T-helper 17 cell (primary cell): ENCODE data around the gene HAND1. TPM values are rescaled to one million over a fixed set of nuclear protein-coding genes. Genes with fewer than 3 reads are reported as not detected.
A peak's percentile ranks its signal among the peaks of the same experiment; 100 is the strongest.

Experiments used
- ATAC-seq: fragments of 150-1000 bp; cut with Tn5 transposase; 2 replicates; pipeline ENCODE4 v1.10.0; 2021; ENCODE audit warnings: mild to moderate bottlenecking, moderate library complexity
- DNase-seq, 3 donors: peaks; one replicate each; pipeline versions ENCODE4 v3.0.0 to v3.0.0-alpha.2; 2020 to 2021
- H3K9me3 ChIP-seq: one replicate; pipeline ENCODE4 v1.7.0; 2013; ENCODE audit warnings: low read length, mild to moderate bottlenecking; ENCODE audit not compliant: control insufficient read depth, poor library complexity, severe bottlenecking
- H3K27ac Mint-ChIP-seq: one replicate; pipeline ENCODE4 v1.8.0; 2022; ENCODE audit warnings: mild to moderate bottlenecking, moderate library complexity, mixed read lengths
- H3K27me3 Mint-ChIP-seq: one replicate; pipeline ENCODE4 v1.8.0; 2022; ENCODE audit warnings: mixed read lengths
- H3K36me3 Mint-ChIP-seq: one replicate; pipeline ENCODE4 v1.8.0; 2022; ENCODE audit warnings: low read depth, mixed read lengths
- H3K4me1 Mint-ChIP-seq: one replicate; pipeline ENCODE4 v1.8.0; 2022; ENCODE audit warnings: mild to moderate bottlenecking, mixed read lengths
- H3K4me3 Mint-ChIP-seq: one replicate; pipeline ENCODE4 v1.8.0; 2022; ENCODE audit warnings: mild to moderate bottlenecking, moderate library complexity, mixed read lengths
- total RNA-seq, 4 donors: library from RNA in 2 of 4; stranded (reverse) in 2 of 4; gene quantifications; one replicate each; pipeline ENCODE4 v1.2.3 and lab custom pipeline; 2022 to 2026

Gene HAND1
- total RNA-seq, 2 donors from 2014 or later = not detected

- H3K36me3 Mint-ChIP-seq = peaks cover 6% of the 10 kb centered on the region
- ATAC-seq = no peak
- H3K27ac Mint-ChIP-seq = no peak overlapping the region
- no peak for DNase-seq
- peaks cover 34% of the 10 kb centered on the region for H3K4me1 Mint-ChIP-seq
- no peaks in the 10 kb centered on the region for H3K9me3 ChIP-seq
- H3K27me3 Mint-ChIP-seq = peaks cover 75% of the 10 kb centered on the region
- no peak overlapping the region for H3K4me3 Mint-ChIP-seq
These were observed 6.8 kb downstream of the HAND1 start for GRCh38 chr5:154470947-154471870.

DNA sequence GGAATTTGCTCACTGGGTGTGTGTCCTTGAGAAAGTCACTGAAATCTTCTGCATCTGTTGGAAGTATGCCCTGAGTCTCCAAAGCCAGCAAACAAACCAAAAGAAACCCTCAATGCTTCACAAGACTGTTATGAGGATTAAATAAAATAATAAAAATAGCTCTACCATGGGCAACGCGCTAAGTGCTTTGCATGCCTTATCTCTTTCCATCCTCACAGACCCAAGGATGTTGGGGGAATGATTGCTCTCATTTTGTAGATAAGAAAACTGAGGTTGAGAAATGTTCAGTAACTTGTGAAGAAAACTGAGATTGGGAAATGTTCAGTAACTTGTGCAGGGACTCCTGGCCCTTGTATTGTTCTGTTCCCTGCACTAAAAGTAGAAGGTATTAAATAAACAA is 7.9 kb downstream of the HAND1 start:
- ATAC-seq (no peak), DNase-seq (no peak)
- Mint-ChIP-seq H3K27me3 (peaks cover 64% of the 10 kb centered on the region), H3K27ac (no peak overlapping the region), H3K4me3 (no peak overlapping the region), H3K36me3 (peaks cover 6% of the 10 kb centered on the region), H3K4me1 (peaks cover 27% of the 10 kb centered on the region)
- no peaks in the 10 kb centered on the region for H3K9me3 ChIP-seq

GRCh38 chr5:154467655-154468354 is 10.2 kb downstream of the HAND1 start:
- ATAC-seq = peak; percentile 88

DNA sequence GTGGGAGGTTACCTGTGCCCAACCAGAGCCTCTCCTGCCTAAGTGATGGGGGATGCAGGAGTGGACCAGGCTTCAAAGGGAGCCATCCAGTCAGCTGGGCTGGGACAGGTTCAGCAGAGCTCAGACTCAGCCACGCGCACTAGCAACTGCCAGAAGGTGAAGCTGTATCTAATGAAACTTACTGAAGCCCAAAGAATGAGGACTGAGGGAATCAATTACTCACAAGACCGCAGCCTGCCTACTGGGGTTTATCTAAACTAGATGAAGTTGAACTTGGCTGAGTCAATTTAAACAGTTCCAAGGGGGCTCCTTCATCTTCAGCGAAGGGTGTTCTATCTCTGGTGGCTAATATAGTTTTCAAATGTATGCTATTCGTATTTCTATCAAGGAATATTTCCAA is 11.4 kb downstream of the HAND1 start:
- ATAC-seq (no peak), DNase-seq (no peak)
- H3K4me1 Mint-ChIP-seq = peaks cover 6% of the 10 kb centered on the region
- no peaks in the 10 kb centered on the region for H3K9me3 ChIP-seq
- H3K36me3 Mint-ChIP-seq = no peaks in the 10 kb centered on the region
- no peak overlapping the region for H3K4me3 Mint-ChIP-seq
- H3K27me3 Mint-ChIP-seq = peaks cover 35% of the 10 kb centered on the region
- H3K27ac Mint-ChIP-seq = peak overlapping the region; percentile 45

More at GRCh38 chr5:154467655-154468354, 10.2 kb downstream of the HAND1 start:
- Mint-ChIP-seq H3K36me3 (no peaks in the 10 kb centered on the region), H3K4me3 (no peak overlapping the region), H3K27ac (peak overlapping the region; percentile 45), H3K4me1 (peaks cover 6% of the 10 kb centered on the region), H3K27me3 (peaks cover 41% of the 10 kb centered on the region)
- no peaks in the 10 kb centered on the region for H3K9me3 ChIP-seq
- peak; percentile 56 to 67 (median 64) for DNase-seq

GRCh38 chr5:154466147-154466546 is 11.9 kb downstream of the HAND1 start:
- no peak overlapping the region for H3K27ac Mint-ChIP-seq
- no peaks in the 10 kb centered on the region for H3K36me3 Mint-ChIP-seq
- peaks cover 6% of the 10 kb centered on the region for H3K4me1 Mint-ChIP-seq
- ATAC-seq = no peak
- H3K27me3 Mint-ChIP-seq = peaks cover 30% of the 10 kb centered on the region
- H3K4me3 Mint-ChIP-seq = no peak overlapping the region
- no peak for DNase-seq
- no peaks in the 10 kb centered on the region for H3K9me3 ChIP-seq

- DNase-seq = no peak
- ATAC-seq = no peak
- H3K9me3 ChIP-seq = no peaks in the 10 kb centered on the region
- Mint-ChIP-seq H3K4me1 (peaks cover 2% of the 10 kb centered on the region), H3K27ac (no peak overlapping the region), H3K4me3 (no peak overlapping the region), H3K27me3 (peaks cover 20% of the 10 kb centered on the region), H3K36me3 (no peaks in the 10 kb centered on the region)
These were observed 12.9 kb downstream of the HAND1 start for GRCh38 chr5:154465169-154465568.

- Mint-ChIP-seq H3K4me3 (no peak overlapping the region), H3K36me3 (no peaks in the 10 kb centered on the region)
- no peak for DNase-seq
These were observed 13.6 kb downstream of the HAND1 start for GRCh38 chr5:154464438-154464837.

GRCh38 chr5:154461531-154461930 is 16.5 kb downstream of the HAND1 start:
- no peaks in the 10 kb centered on the region for H3K27me3 Mint-ChIP-seq
- H3K9me3 ChIP-seq = no peaks in the 10 kb centered on the region

More at GRCh38 chr5:154464438-154464837, 13.6 kb downstream of the HAND1 start:
- no peaks in the 10 kb centered on the region for H3K9me3 ChIP-seq
- Mint-ChIP-seq H3K27ac (no peak overlapping the region), H3K27me3 (peaks cover 16% of the 10 kb centered on the region), H3K4me1 (peaks cover 2% of the 10 kb centered on the region)
- no peak for ATAC-seq

DNA sequence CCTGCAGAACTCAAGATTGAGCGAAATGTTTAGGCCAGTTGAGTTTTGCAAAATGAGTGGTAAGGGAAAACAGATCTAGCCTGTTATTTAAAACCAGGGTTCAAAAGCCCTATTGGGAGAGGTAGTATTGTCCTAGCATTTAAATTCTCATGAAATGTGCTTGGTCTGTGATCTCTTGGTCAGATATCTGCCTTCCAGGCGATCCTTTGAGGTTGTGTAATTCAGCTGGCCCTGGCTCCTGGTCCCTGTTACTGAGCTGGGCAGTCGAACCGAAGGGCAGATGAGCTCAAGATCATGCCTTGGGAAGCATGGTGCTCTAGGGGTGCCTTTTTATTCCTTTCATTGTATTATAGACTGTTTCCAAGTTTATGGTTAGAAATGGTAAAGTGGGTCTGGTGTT is 17.9 kb downstream of the HAND1 start:
- no peak for ATAC-seq
- Mint-ChIP-seq H3K27me3 (no peaks in the 10 kb centered on the region), H3K27ac (no peak overlapping the region), H3K4me3 (no peak overlapping the region), H3K4me1 (no peaks in the 10 kb centered on the region), H3K36me3 (peaks cover 5% of the 10 kb centered on the region)
- no peak for DNase-seq
- no peaks in the 10 kb centered on the region for H3K9me3 ChIP-seq

More at GRCh38 chr5:154461531-154461930, 16.5 kb downstream of the HAND1 start:
- peaks cover 5% of the 10 kb centered on the region for H3K36me3 Mint-ChIP-seq
- DNase-seq (no peak), ATAC-seq (no peak)
- no peaks in the 10 kb centered on the region for H3K4me1 Mint-ChIP-seq
- no peak overlapping the region for H3K27ac Mint-ChIP-seq
- no peak overlapping the region for H3K4me3 Mint-ChIP-seq

DNA sequence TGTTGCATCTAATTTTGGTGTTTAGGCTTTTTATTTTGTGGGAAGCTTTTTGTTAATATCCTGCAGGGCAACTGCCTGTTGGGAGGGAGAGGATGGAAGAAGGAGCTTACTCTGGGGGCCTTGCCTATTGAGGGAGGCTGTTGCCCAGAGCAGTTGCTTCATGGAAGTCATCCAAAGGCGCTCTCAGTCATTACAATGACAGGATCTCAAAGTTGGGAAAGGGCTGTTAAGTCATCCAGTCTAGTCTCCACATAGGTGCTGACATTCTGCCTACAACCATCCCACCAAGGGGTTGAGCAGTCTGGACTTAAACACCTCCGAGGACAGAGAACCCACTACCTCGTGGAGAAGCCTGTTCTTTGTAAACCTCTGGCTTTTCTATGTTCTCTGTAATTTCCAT is 19.0 kb downstream of the HAND1 start:
- no peak for ATAC-seq
- no peaks in the 10 kb centered on the region for H3K9me3 ChIP-seq
- Mint-ChIP-seq H3K27me3 (no peaks in the 10 kb centered on the region), H3K36me3 (peaks cover 5% of the 10 kb centered on the region), H3K4me1 (no peaks in the 10 kb centered on the region), H3K4me3 (no peak overlapping the region), H3K27ac (peak overlapping the region; percentile 34)
- no peak for DNase-seq

- Mint-ChIP-seq H3K4me3 (no peak overlapping the region), H3K4me1 (peaks cover 9% of the 10 kb centered on the region), H3K27me3 (no peaks in the 10 kb centered on the region), H3K27ac (no peak overlapping the region), H3K36me3 (peaks cover 13% of the 10 kb centered on the region)
- no peak for DNase-seq
- ATAC-seq = no peak
- H3K9me3 ChIP-seq = no peaks in the 10 kb centered on the region
These were observed 21.5 kb downstream of the HAND1 start for GRCh38 chr5:154456540-154456939.

DNA sequence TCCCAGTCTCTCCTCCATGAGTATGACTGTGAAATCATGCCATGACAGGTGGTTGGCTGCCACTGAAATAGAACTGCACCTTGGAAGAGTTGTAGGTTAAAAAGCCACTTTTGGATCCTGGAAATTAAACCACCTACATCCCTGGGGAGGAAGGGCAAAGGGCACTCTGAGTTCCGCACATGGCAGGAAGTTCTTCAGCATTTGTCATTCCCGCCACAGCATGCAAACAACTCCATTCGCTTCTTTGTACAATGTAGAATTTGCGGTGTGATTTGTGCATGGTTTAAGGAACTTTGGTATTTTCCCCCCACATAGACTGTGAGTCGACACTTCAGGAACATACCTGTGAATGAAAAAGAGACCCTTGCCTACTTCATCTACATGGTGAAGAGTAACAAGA is 22.4 kb downstream of the HAND1 start:
- ATAC-seq (no peak), DNase-seq (no peak)
- no peaks in the 10 kb centered on the region for H3K9me3 ChIP-seq
- Mint-ChIP-seq H3K4me1 (peaks cover 11% of the 10 kb centered on the region), H3K27me3 (no peaks in the 10 kb centered on the region), H3K4me3 (no peak overlapping the region), H3K36me3 (peaks cover 13% of the 10 kb centered on the region), H3K27ac (no peak overlapping the region)

DNA sequence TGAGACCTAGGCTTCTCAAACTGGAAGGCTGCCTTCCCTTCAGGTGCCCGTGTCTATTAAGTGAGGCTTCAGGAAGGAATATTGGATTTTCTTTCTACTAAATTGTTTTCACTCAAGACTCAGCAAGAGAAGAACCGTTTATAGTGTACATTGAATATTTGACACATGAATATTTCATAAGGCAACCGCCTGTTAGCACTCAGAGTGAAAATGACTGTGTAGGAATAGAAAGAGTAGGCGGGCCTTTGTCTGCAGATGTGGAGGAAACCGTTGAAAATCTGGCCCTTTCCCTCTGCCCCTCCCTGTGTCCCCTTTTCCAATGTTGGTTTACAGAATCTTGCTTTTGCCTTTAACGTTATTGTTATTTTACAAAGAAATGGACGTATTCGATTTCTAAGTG is 26.1 kb downstream of the HAND1 start:
- H3K27ac Mint-ChIP-seq = no peak overlapping the region
- peaks cover 28% of the 10 kb centered on the region for H3K4me1 Mint-ChIP-seq
- DNase-seq (no peak), ATAC-seq (no peak)
- no peak overlapping the region for H3K4me3 Mint-ChIP-seq
- no peaks in the 10 kb centered on the region for H3K27me3 Mint-ChIP-seq
- no peaks in the 10 kb centered on the region for H3K9me3 ChIP-seq
- peaks cover 8% of the 10 kb centered on the region for H3K36me3 Mint-ChIP-seq
